T-helper 17 cell (primary cell): Measurements from ENCODE around the gene PPP1R2. TPM values are rescaled to one million over a fixed set of nuclear protein-coding genes. Genes with fewer than 3 reads are reported as not detected.

ENCODE experiments used
- ATAC-seq: fragments of 150-1000 bp; cut with Tn5 transposase; 2 replicates; pipeline ENCODE4 v1.10.0; 2021; ENCODE audit warnings: mild to moderate bottlenecking, moderate library complexity
- DNase-seq, 3 donors: peaks; one replicate each; pipeline versions ENCODE4 v3.0.0 to v3.0.0-alpha.2; 2020 to 2021
- H3K9me3 ChIP-seq: one replicate; pipeline ENCODE4 v1.7.0; 2013; ENCODE audit warnings: low read length, mild to moderate bottlenecking; ENCODE audit not compliant: control insufficient read depth, poor library complexity, severe bottlenecking
- H3K27ac Mint-ChIP-seq: one replicate; pipeline ENCODE4 v1.8.0; 2022; ENCODE audit warnings: mild to moderate bottlenecking, moderate library complexity, mixed read lengths
- H3K27me3 Mint-ChIP-seq: one replicate; pipeline ENCODE4 v1.8.0; 2022; ENCODE audit warnings: mixed read lengths
- H3K36me3 Mint-ChIP-seq: one replicate; pipeline ENCODE4 v1.8.0; 2022; ENCODE audit warnings: low read depth, mixed read lengths
- H3K4me1 Mint-ChIP-seq: one replicate; pipeline ENCODE4 v1.8.0; 2022; ENCODE audit warnings: mild to moderate bottlenecking, mixed read lengths
- H3K4me3 Mint-ChIP-seq: one replicate; pipeline ENCODE4 v1.8.0; 2022; ENCODE audit warnings: mild to moderate bottlenecking, moderate library complexity, mixed read lengths
- total RNA-seq, 4 donors: library from RNA in 2 of 4; stranded (reverse) in 2 of 4; gene quantifications; one replicate each; pipeline ENCODE4 v1.2.3 and lab custom pipeline; 2022 to 2026

Gene PPP1R2
- total RNA-seq, 2 donors from 2014 or later = 135 to 141 TPM

- Mint-ChIP-seq H3K27me3 (no peaks in the 10 kb centered on the region), H3K4me1 (peaks cover 30% of the 10 kb centered on the region), H3K36me3 (no peaks in the 10 kb centered on the region), H3K4me3 (no peak overlapping the region), H3K27ac (peak overlapping the region; percentile 98)
- H3K9me3 ChIP-seq = no peaks in the 10 kb centered on the region
- no peak for DNase-seq
- ATAC-seq = peak; percentile 57
Observed at GRCh38 chr3:195556390-195556789, 13.3 kb upstream of the PPP1R2 start.

GRCh38 chr3:195555110-195555509 is 12.0 kb upstream of the PPP1R2 start:
- Mint-ChIP-seq H3K4me1 (peaks cover 38% of the 10 kb centered on the region), H3K36me3 (no peaks in the 10 kb centered on the region), H3K4me3 (peak overlapping the region; percentile 73), H3K27ac (peak overlapping the region; percentile 98), H3K27me3 (no peaks in the 10 kb centered on the region)
- ATAC-seq (no peak), DNase-seq (no peak)
- H3K9me3 ChIP-seq = no peaks in the 10 kb centered on the region

GRCh38 chr3:195554458-195554857 is 11.3 kb upstream of the PPP1R2 start:
- H3K9me3 ChIP-seq = no peaks in the 10 kb centered on the region
- peak overlapping the region; percentile 7 for H3K4me3 Mint-ChIP-seq
- no peaks in the 10 kb centered on the region for H3K36me3 Mint-ChIP-seq
- H3K4me1 Mint-ChIP-seq = peaks cover 44% of the 10 kb centered on the region
- H3K27me3 Mint-ChIP-seq = no peaks in the 10 kb centered on the region
- no peak for DNase-seq
- ATAC-seq = no peak
- H3K27ac Mint-ChIP-seq = peak overlapping the region; percentile 98

GRCh38 chr3:195553268-195553667 is 10.1 kb upstream of the PPP1R2 start:
- no peak for DNase-seq
- Mint-ChIP-seq H3K4me1 (peaks cover 47% of the 10 kb centered on the region), H3K27ac (peak overlapping the region; percentile 98), H3K36me3 (no peaks in the 10 kb centered on the region), H3K27me3 (no peaks in the 10 kb centered on the region), H3K4me3 (peak overlapping the region; percentile 36)
- no peak for ATAC-seq
- H3K9me3 ChIP-seq = no peaks in the 10 kb centered on the region

GRCh38 chr3:195551381-195551978 is 8.4 kb upstream of the PPP1R2 start:
- Mint-ChIP-seq H3K36me3 (no peaks in the 10 kb centered on the region), H3K27me3 (no peaks in the 10 kb centered on the region), H3K4me3 (peak overlapping the region; percentile 12), H3K4me1 (peaks cover 58% of the 10 kb centered on the region), H3K27ac (peak overlapping the region; percentile 98)
- DNase-seq = no peak
- no peak for ATAC-seq
- H3K9me3 ChIP-seq = no peaks in the 10 kb centered on the region

- ATAC-seq (no peak), DNase-seq (no peak)
- peaks cover 60% of the 10 kb centered on the region for H3K4me1 Mint-ChIP-seq
- no peaks in the 10 kb centered on the region for H3K27me3 Mint-ChIP-seq
- H3K9me3 ChIP-seq = no peaks in the 10 kb centered on the region
- peak overlapping the region; percentile 98 for H3K27ac Mint-ChIP-seq
- H3K4me3 Mint-ChIP-seq = peak overlapping the region; percentile 90
- no peaks in the 10 kb centered on the region for H3K36me3 Mint-ChIP-seq
Observed at GRCh38 chr3:195550723-195551122, 7.6 kb upstream of the PPP1R2 start.

GRCh38 chr3:195549931-195550519 is 6.9 kb upstream of the PPP1R2 start:
- H3K27me3 Mint-ChIP-seq = no peaks in the 10 kb centered on the region
- ATAC-seq (peak; percentile 88), DNase-seq (peak; percentile 52 to 76 (median 61))
- H3K4me1 Mint-ChIP-seq = peaks cover 62% of the 10 kb centered on the region
- peak overlapping the region; percentile 98 for H3K27ac Mint-ChIP-seq
- H3K36me3 Mint-ChIP-seq = no peaks in the 10 kb centered on the region
- H3K4me3 Mint-ChIP-seq = peak overlapping the region; percentile 90
- no peaks in the 10 kb centered on the region for H3K9me3 ChIP-seq

GRCh38 chr3:195548987-195549386 is 5.9 kb upstream of the PPP1R2 start:
- Mint-ChIP-seq H3K27me3 (no peaks in the 10 kb centered on the region), H3K36me3 (no peaks in the 10 kb centered on the region), H3K4me1 (peaks cover 67% of the 10 kb centered on the region), H3K27ac (peak overlapping the region; percentile 98), H3K4me3 (peak overlapping the region; percentile 79)
- H3K9me3 ChIP-seq = no peaks in the 10 kb centered on the region
- ATAC-seq = no peak
- DNase-seq = no peak

- Mint-ChIP-seq H3K27me3 (no peaks in the 10 kb centered on the region), H3K27ac (peak overlapping the region; percentile 98), H3K36me3 (no peaks in the 10 kb centered on the region), H3K4me3 (peak overlapping the region; percentile 79), H3K4me1 (peaks cover 69% of the 10 kb centered on the region)
- DNase-seq (no peak), ATAC-seq (no peak)
- no peaks in the 10 kb centered on the region for H3K9me3 ChIP-seq
Observed at GRCh38 chr3:195548501-195548900, 5.4 kb upstream of the PPP1R2 start.

DNA sequence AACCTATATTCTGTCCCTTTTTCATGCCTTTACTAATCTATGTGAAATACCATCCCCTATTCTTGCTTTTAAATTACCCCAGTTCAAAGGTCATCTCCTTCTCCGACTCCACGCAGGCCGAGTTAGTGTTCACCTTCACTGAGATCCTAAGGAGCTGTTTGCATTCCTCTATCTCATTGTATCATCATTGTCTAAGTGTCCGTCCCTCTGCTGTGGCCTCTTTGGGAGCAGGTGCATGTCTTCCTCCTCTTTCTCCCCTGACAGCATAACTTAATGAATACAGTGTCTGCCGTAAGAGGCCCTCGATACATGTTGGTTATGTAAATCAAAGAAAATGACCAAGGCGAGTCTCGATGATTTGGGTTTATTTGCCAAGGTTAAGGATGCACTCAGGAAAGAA is 4.9 kb upstream of the PPP1R2 start:
- H3K36me3 Mint-ChIP-seq = no peaks in the 10 kb centered on the region
- H3K4me1 Mint-ChIP-seq = peaks cover 64% of the 10 kb centered on the region
- no peaks in the 10 kb centered on the region for H3K27me3 Mint-ChIP-seq
- H3K27ac Mint-ChIP-seq = peak overlapping the region; percentile 98
- no peak for ATAC-seq
- no peaks in the 10 kb centered on the region for H3K9me3 ChIP-seq
- no peak for DNase-seq
- H3K4me3 Mint-ChIP-seq = peak overlapping the region; percentile 79

DNA sequence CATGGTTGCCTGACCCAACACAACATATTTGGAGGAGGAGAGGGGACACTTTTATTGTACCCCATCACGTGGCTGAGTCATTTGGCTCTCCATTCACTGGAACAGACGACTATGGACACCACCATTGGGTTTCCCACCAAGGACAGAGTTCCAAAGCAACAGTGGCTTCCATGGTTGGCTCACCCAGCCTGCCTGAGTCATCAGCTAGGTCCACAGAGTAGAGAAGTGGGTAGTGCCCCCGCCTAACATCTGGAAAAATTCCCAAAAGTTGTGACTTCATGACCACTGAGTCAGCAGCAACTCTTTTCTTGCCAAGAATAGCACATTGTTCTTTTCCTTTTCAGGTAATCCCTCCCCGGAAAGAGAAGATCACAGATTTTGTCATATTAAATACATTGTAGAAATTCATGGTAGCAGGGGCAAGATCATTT is 3.0 kb upstream of the PPP1R2 start:
- H3K4me1 Mint-ChIP-seq = peaks cover 59% of the 10 kb centered on the region
- H3K4me3 Mint-ChIP-seq = peak overlapping the region; percentile 93
- H3K9me3 ChIP-seq = no peaks in the 10 kb centered on the region
- peak overlapping the region; percentile 98 for H3K27ac Mint-ChIP-seq
- DNase-seq (peak in 1 of 3 donors; percentile 29), ATAC-seq (no peak)
- no peaks in the 10 kb centered on the region for H3K27me3 Mint-ChIP-seq
- peaks cover 3% of the 10 kb centered on the region for H3K36me3 Mint-ChIP-seq

DNA sequence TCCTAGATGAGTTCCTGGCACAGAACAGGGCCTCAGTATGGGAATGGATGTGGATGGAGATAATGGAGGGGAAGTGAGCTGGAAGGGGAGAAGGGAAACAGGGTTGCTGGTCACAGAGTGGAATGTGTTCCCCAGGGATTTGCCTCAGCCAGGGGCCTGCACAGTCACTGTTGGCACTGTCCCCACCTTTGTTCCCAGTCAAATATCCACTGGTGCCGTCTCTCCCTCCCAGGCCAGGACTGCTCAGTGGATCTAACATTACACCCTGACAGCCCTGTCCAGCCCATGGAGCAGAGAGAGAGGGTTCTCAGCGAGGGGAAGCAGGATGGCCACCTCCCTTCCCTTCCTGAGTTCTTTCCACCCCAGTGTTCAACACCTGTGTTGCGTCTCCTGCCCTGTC is 1.5 kb upstream of the PPP1R2 start:
- Mint-ChIP-seq H3K36me3 (peaks cover 3% of the 10 kb centered on the region), H3K27me3 (no peaks in the 10 kb centered on the region), H3K4me1 (peaks cover 62% of the 10 kb centered on the region), H3K27ac (peak overlapping the region; percentile 98), H3K4me3 (peak overlapping the region; percentile 93)
- no peak for DNase-seq
- H3K9me3 ChIP-seq = no peaks in the 10 kb centered on the region
- no peak for ATAC-seq

DNA sequence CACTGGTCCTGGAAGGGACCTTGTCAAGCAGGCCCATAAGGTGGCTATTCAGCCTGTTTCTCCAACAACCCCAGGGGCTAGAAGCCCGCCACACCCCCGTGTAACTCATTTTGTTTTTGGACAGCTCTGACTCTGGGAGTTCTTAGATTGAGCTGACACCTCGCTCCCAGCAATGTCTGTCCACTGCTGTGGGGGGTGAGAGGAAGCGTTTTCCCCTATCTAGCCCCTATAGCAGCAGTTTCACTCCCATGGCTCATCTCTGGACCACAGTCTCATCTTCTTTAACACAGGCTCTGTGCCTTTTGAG is 1.1 kb upstream of the PPP1R2 start:
- Mint-ChIP-seq H3K27ac (peak overlapping the region; percentile 98), H3K27me3 (no peaks in the 10 kb centered on the region), H3K4me3 (peak overlapping the region; percentile 93), H3K4me1 (peaks cover 65% of the 10 kb centered on the region), H3K36me3 (peaks cover 3% of the 10 kb centered on the region)
- ATAC-seq = no peak
- no peak for DNase-seq
- no peaks in the 10 kb centered on the region for H3K9me3 ChIP-seq
